HCT116 (cell line): ENCODE results near the gene ADGRV1. TPM values are rescaled to one million over a fixed set of nuclear protein-coding genes. Genes with fewer than 3 reads are reported as not detected.

Experiments
- ATAC-seq: fragments of 200-7000 bp; cut with Tn5 transposase; 2 replicates; pipeline ENCODE4 v1.9.1; 2020; ENCODE audit warnings: mild to moderate bottlenecking, moderate library complexity
- BruUV-seq: library from RNA; stranded (reverse); fragments of 400-500 nt; replicated peaks from 2 replicates; lab custom pipeline; 2021; lab: Mats Ljungman, UMichigan
- CTCF ChIA-PET: fragments of 300-600 bp; sonication (Branson Sonifier 250); formaldehyde crosslinking; loops from one replicate; lab custom pipeline; 2021; ENCODE audit warnings: antibody characterized with exemption; lab: Charles Lee
- POLR2A ChIA-PET: fragments of 300-600, 350-600 bp; sonication (Branson Sonifier 250); formaldehyde crosslinking; loops from one replicate; lab custom pipeline; 2021; ENCODE audit warnings: antibody characterized with exemption; lab: Charles Lee
- RAD21 ChIA-PET, 2 experiments: fragments of 300-600 bp; sonication (Branson Sonifier 250); formaldehyde crosslinking; loops; one replicate each; lab custom pipeline; 2023; ENCODE audit warnings: low total read pairs in 2 of 2; ENCODE audit not compliant: uncharacterized antibody in 2 of 2, unreplicated experiment in 2 of 2, low non-redundant PET in 1 of 2; lab: Charles Lee
- DNase-seq: peaks from one replicate; pipeline ENCODE4 v3.0.0-alpha.2; 2010; ENCODE audit warnings: low read depth, low spot score
- H2AFZ ChIP-seq: fragments of 200-600 bp; shearing (Covaris generic), sonication (generic); 2 replicates; pipeline ENCODE4 v1.6.1; 2017; ENCODE audit warnings: low read depth, mixed run types, mixed read lengths, antibody characterized with exemption, low read length; ENCODE audit not compliant: poor library complexity, severe bottlenecking
- H3K27ac ChIP-seq: 2 replicates; pipeline ENCODE4 v1.5.1; 2012; ENCODE audit warnings: low read depth, low read length
- H3K27me3 ChIP-seq: fragments of 200-600 bp; sonication (generic); 2 replicates; pipeline ENCODE4 v1.6.1; 2016; ENCODE audit warnings: mixed run types, low read length, mixed read lengths; ENCODE audit not compliant: insufficient read depth
- H3K36me3 ChIP-seq, 2 experiments: fragments of 200-500 bp in 1 of 2; fragments of 200-600 bp in 1 of 2; sonication (Bioruptor generic) in 1 of 2; sonication (generic) in 1 of 2; 2 replicates each; pipeline versions ENCODE4 v1.5.1 to v1.6.1; 2014 to 2016; ENCODE audit warnings: low read length in 2 of 2, inconsistent platforms in 1 of 2, mixed read lengths in 1 of 2, mixed run types in 1 of 2; ENCODE audit not compliant: insufficient read depth in 2 of 2, control insufficient read depth in 1 of 2
- H3K4me1 ChIP-seq, 2 experiments: fragments of 200-600 bp in 1 of 2; sonication (generic) in 1 of 2; 2 replicates each; pipeline versions ENCODE4 v1.5.1 to v1.6.1; 2012 to 2017; ENCODE audit warnings: low read length in 2 of 2, inconsistent platforms in 1 of 2, mild to moderate bottlenecking in 1 of 2, mixed read lengths in 1 of 2, mixed run types in 1 of 2, moderate library complexity in 1 of 2; ENCODE audit not compliant: insufficient read depth in 2 of 2, control insufficient read depth in 1 of 2
- H3K4me2 ChIP-seq: fragments of 200-600 bp; sonication (generic); 2 replicates; pipeline ENCODE4 v1.6.1; 2017; ENCODE audit warnings: mixed run types, low read length, mixed read lengths
- H3K4me3 ChIP-seq, 2 experiments: fragments of 200-600 bp in 1 of 2; sonication (generic) in 1 of 2; replicated peaks in 1 of 2; 2 replicates each; pipeline ENCODE4 v1.5.1; 2011 to 2016; ENCODE audit warnings: low read length in 2 of 2, control low read depth in 1 of 2, low read depth in 1 of 2, mild to moderate bottlenecking in 1 of 2, mixed read lengths in 1 of 2, mixed run types in 1 of 2
- H3K79me2 ChIP-seq: fragments of 200-600 bp; sonication (generic); 2 replicates; pipeline ENCODE4 v1.6.1; 2017; ENCODE audit warnings: mild to moderate bottlenecking, mixed run types, low read length, moderate library complexity, mixed read lengths; ENCODE audit not compliant: insufficient read depth
- H3K9ac ChIP-seq: fragments of 200-600 bp; sonication (generic); 2 replicates; pipeline ENCODE4 v1.6.1; 2016; ENCODE audit warnings: low read length, mixed read lengths
- H3K9me2 ChIP-seq: fragments of 200-600 bp; sonication (generic), shearing (Covaris generic); 2 replicates; pipeline ENCODE4 v1.6.1; 2017; ENCODE audit warnings: mixed run types, mild to moderate bottlenecking, moderate library complexity; ENCODE audit not compliant: insufficient read depth
- H3K9me3 ChIP-seq, 2 experiments: fragments of 200-500 bp in 1 of 2; fragments of 200-600 bp in 1 of 2; sonication (Bioruptor generic) in 1 of 2; sonication (generic) in 1 of 2; 2 replicates each; pipeline ENCODE4 v1.6.1; 2014 to 2017; ENCODE audit warnings: low read length in 2 of 2, mixed read lengths in 2 of 2, inconsistent platforms in 1 of 2, low read depth in 1 of 2, mild to moderate bottlenecking in 1 of 2, mixed run types in 1 of 2, moderate library complexity in 1 of 2; ENCODE audit not compliant: control insufficient read depth in 1 of 2, insufficient read depth in 1 of 2
- H4K20me1 ChIP-seq: fragments of 200-600 bp; sonication (generic), shearing (Covaris generic); 2 replicates; pipeline ENCODE4 v1.6.1; 2017; ENCODE audit warnings: mixed run types, mild to moderate bottlenecking, moderate library complexity; ENCODE audit not compliant: insufficient read depth
- ATF3 ChIP-seq: IDR thresholded peaks from 2 replicates; pipeline ENCODE4 v1.6.1; 2012
- CBX3 ChIP-seq: IDR thresholded peaks from 2 replicates; pipeline ENCODE4 v1.6.1; 2012; ENCODE audit warnings: low read depth
- CEBPB ChIP-seq: IDR thresholded peaks from 2 replicates; pipeline ENCODE4 v1.6.1; 2012; ENCODE audit warnings: low read depth
- CTCF ChIP-seq, 3 experiments: fragments of 200-600 bp in 1 of 3; sonication (generic) in 1 of 3; IDR thresholded peaks in 2 of 3; conservative IDR thresholded peaks in 1 of 3; 2 replicates each; pipeline ENCODE4 v1.5.1; 2012 to 2017; ENCODE audit warnings: low read depth in 2 of 3, low read length in 2 of 3, antibody characterized with exemption in 1 of 3, borderline replicate concordance in 1 of 3, control low read depth in 1 of 3, mild to moderate bottlenecking in 1 of 3, mixed read lengths in 1 of 3, mixed run types in 1 of 3, moderate library complexity in 1 of 3; ENCODE audit not compliant: insufficient read depth in 1 of 3
- EGR1 ChIP-seq: IDR thresholded peaks from 2 replicates; pipeline ENCODE4 v1.6.1; 2012; ENCODE audit warnings: low read depth
- FOSL1 ChIP-seq: IDR thresholded peaks from 2 replicates; pipeline ENCODE4 v1.6.1; 2012; ENCODE audit warnings: low read depth
- MAX ChIP-seq: IDR thresholded peaks from 2 replicates; pipeline ENCODE4 v1.6.1; 2012
- POLR2A ChIP-seq: IDR thresholded peaks from 2 replicates; pipeline ENCODE4 v1.7.0; 2011; ENCODE audit warnings: borderline replicate concordance; ENCODE audit not compliant: insufficient read depth, insufficient read length; ENCODE audit errors: extremely low read depth
- RAD21 ChIP-seq: IDR thresholded peaks from 2 replicates; pipeline ENCODE4 v1.6.1; 2012; ENCODE audit warnings: low read depth, mild to moderate bottlenecking
- SIN3A ChIP-seq: IDR thresholded peaks from 2 replicates; pipeline ENCODE4 v1.6.1; 2012; ENCODE audit warnings: low read depth
- SP1 ChIP-seq: IDR thresholded peaks from 2 replicates; pipeline ENCODE4 v1.6.1; 2012; ENCODE audit warnings: low read depth
- SRF ChIP-seq: IDR thresholded peaks from 2 replicates; pipeline ENCODE4 v1.6.1; 2012; ENCODE audit warnings: low read depth
- TCF7L2 ChIP-seq: IDR thresholded peaks from 2 replicates; pipeline ENCODE4 v1.7.0; 2011; ENCODE audit warnings: borderline replicate concordance, inconsistent platforms; ENCODE audit not compliant: insufficient read depth, insufficient read length; ENCODE audit errors: extremely low read depth
- YY1 ChIP-seq: IDR thresholded peaks from 2 replicates; pipeline ENCODE4 v1.6.1; 2011; ENCODE audit warnings: low read length, low read depth, moderate library complexity, mild to moderate bottlenecking; ENCODE audit not compliant: insufficient replicate concordance; ENCODE audit errors: extremely low read depth
- ZBTB33 ChIP-seq: IDR thresholded peaks from 2 replicates; pipeline ENCODE4 v1.6.1; 2011; ENCODE audit warnings: mild to moderate bottlenecking, low read length, moderate library complexity; ENCODE audit not compliant: insufficient replicate concordance; ENCODE audit errors: extremely low read depth
- ZFX ChIP-seq: fragments of 450-650 bp; IDR thresholded peaks from 2 replicates; pipeline ENCODE4 v1.6.1; 2017
- ZNF274 ChIP-seq: fragments of 200-500 bp; sonication (Bioruptor generic); IDR thresholded peaks from 2 replicates; pipeline ENCODE4 v1.6.1; 2014; ENCODE audit warnings: mild to moderate bottlenecking, low read depth, low read length, inconsistent platforms
- intact Hi-C: fragments of 100-400 bp; cut with micrococcal nuclease; formaldehyde crosslinking; loops from 2 replicates; pipeline ENCODE4 v1.10.0; 2022
- total RNA-seq: library from RNA; stranded (reverse); gene quantifications from one replicate; pipeline ENCODE4 v1.2.1, GENCODE V29; 2021; ENCODE audit not compliant: unreplicated experiment

ADGRV1 gene
- total RNA-seq, 1 experiment from 2014 or later = 6.0 TPM

GRCh38 chr5:90865180-90865579 is 306.6 kb downstream of the ADGRV1 start (continued):
- TF ChIP-seq CTCF (IDR thresholded peaks at IDR 0.05 in 2 of 3, conservative IDR thresholded peaks at IDR 0.05 in 1 of 3; ENCODE audit: borderline replicate concordance in 1 of 3, insufficient read depth in 1 of 3, low read depth in 2 of 3, low read length in 2 of 3) (no peak), CBX3 (no peak), ZBTB33 (no peak), SIN3A (no peak), SRF (no peak), TCF7L2 (no peak), ZFX (no peak), ATF3 (no peak), POLR2A (no peak)
- TF ChIP-seq, all 23 proteins: peak for 0

- Histone ChIP-seq H3K4me3 (no peak overlapping the region), H2AFZ (peak overlapping the region; percentile 79), H3K27ac (no peak overlapping the region), H3K4me1 (no peaks in the 10 kb centered on the region), H3K4me2 (peak overlapping the region; percentile 44), H3K9ac (no peak overlapping the region), H4K20me1 (no peaks in the 10 kb centered on the region), H3K9me2 (no peaks in the 10 kb centered on the region), H3K27me3 (no peaks in the 10 kb centered on the region), H3K9me3 (no peaks in the 10 kb centered on the region), H3K79me2 (no peaks in the 10 kb centered on the region), H3K36me3 (no peaks in the 10 kb centered on the region)
- peak; percentile 80 for ATAC-seq
- intact Hi-C loops = loop anchor here (2.0 to 10.0 kb wide), 4 partner anchors 236 to 552 kb away; partner anchors contain the start of gene ARRDC3
- CTCF ChIA-PET = interaction anchor here (0.8 to 3.0 kb wide), 10 partner anchors 11 to 553 kb away, joined by 3 to 44 read pairs (median 4); partner anchors contain the start of gene ARRDC3
- RAD21 ChIA-PET = interaction anchor here (0.6 to 1.4 kb wide), 4 partner anchors 519 to 553 kb away, joined by 3 to 4 read pairs (median 4); no protein-coding TSS in a partner anchor
- DNase-seq = peak; percentile 27
- POLR2A ChIA-PET = no interaction called here
- BruUV-seq = no TSS peak
- TF ChIP-seq ZFX = no peak
- no peak for TF ChIP-seq MAX
- no peak for TF ChIP-seq CEBPB
- no peak for TF ChIP-seq ATF3
- TF ChIP-seq FOSL1 = no peak
- no peak for TF ChIP-seq EGR1
- no peak for TF ChIP-seq YY1
- no peak for TF ChIP-seq POLR2A
- peak; percentile 83 for TF ChIP-seq RAD21
- TF ChIP-seq ZBTB33 = no peak
- TF ChIP-seq ZNF274 = no peak
- TF ChIP-seq SRF = no peak
- TF ChIP-seq SP1 = no peak
Observed at GRCh38 chr5:90866333-90866732, 307.7 kb downstream of the ADGRV1 start.
